SHP77 treated with DMSO at 0.1 percent for 48 hours (cell line): Measurements from ENCODE around the gene MAPKAPK2.
"Not testable (repeated sequence)": the region's sequence is repeated elsewhere in the genome, so short reads cannot be mapped to it uniquely, and the experiment has no call there.

Experiments used
- DNase-seq: peaks from one replicate; lab custom pipeline; 2025; lab: John Stamatoyannopoulos, UW

The MAPKAPK2 gene

GRCh38 chr1:206684478-206685333 lies at the start of gene MAPKAPK2:
TSS of gene MAPKAPK2 (plus strand) at chr1:206684905. CDS start at chr1:206685230, 325 bp downstream.
- DNase-seq, result no peak

GRCh38 chr1:206635080-206635977 lies 49.4 kb upstream of the MAPKAPK2 start, which contains the start of gene DYRK3:
TSS of gene DYRK3 (plus strand) at chr1:206635536. CDS start at chr1:206635704, 168 bp downstream.
- peak; percentile 86 for DNase-seq

GRCh38 chr1:206635978-206636345 lies 48.7 kb upstream of the MAPKAPK2 start:
- no peak for DNase-seq

- DNase-seq, result no peak
These were observed 48.0 kb upstream of the MAPKAPK2 start for GRCh38 chr1:206636671-206637070.

- no peak for DNase-seq
These were observed 47.1 kb upstream of the MAPKAPK2 start for GRCh38 chr1:206637605-206638004.

GRCh38 chr1:206642074-206642473 lies 42.6 kb upstream of the MAPKAPK2 start:
- DNase-seq, result not testable (repeated sequence)

- no peak for DNase-seq
These were observed 41.5 kb upstream of the MAPKAPK2 start for GRCh38 chr1:206643118-206643698.

GRCh38 chr1:206646504-206646903 lies 38.2 kb upstream of the MAPKAPK2 start:
- DNase-seq, result no peak

GRCh38 chr1:206647224-206647623 lies 37.5 kb upstream of the MAPKAPK2 start:
- no peak for DNase-seq

GRCh38 chr1:206649261-206649921 lies 35.3 kb upstream of the MAPKAPK2 start:
- no peak for DNase-seq

- DNase-seq, result no peak
These were observed 33.7 kb upstream of the MAPKAPK2 start for GRCh38 chr1:206651014-206651413.

GRCh38 chr1:206651958-206652890 lies 32.5 kb upstream of the MAPKAPK2 start:
- DNase-seq, result no peak

GRCh38 chr1:206653715-206654459 lies 30.8 kb upstream of the MAPKAPK2 start:
- no peak for DNase-seq

GRCh38 chr1:206654828-206655227 lies 29.9 kb upstream of the MAPKAPK2 start:
- DNase-seq, result no peak

- DNase-seq, result no peak
These were observed 29.2 kb upstream of the MAPKAPK2 start for GRCh38 chr1:206655471-206655882.

GRCh38 chr1:206656936-206657335 lies 27.8 kb upstream of the MAPKAPK2 start:
- no peak for DNase-seq

- DNase-seq, result no peak
These were observed 27.0 kb upstream of the MAPKAPK2 start for GRCh38 chr1:206657751-206658150.

- DNase-seq, result no peak
These were observed 26.3 kb upstream of the MAPKAPK2 start for GRCh38 chr1:206658264-206658980.

GRCh38 chr1:206658981-206659273 lies 25.8 kb upstream of the MAPKAPK2 start:
- no peak for DNase-seq
